ENCODE measurements around the gene CCNF. TPM values are rescaled to one million over a fixed set of nuclear protein-coding genes. Genes with fewer than 3 reads are reported as not detected.

Gene CCNF
- total RNA-seq, 2 donors from 2014 or later, result 50.8 to 58.9 TPM

DNA sequence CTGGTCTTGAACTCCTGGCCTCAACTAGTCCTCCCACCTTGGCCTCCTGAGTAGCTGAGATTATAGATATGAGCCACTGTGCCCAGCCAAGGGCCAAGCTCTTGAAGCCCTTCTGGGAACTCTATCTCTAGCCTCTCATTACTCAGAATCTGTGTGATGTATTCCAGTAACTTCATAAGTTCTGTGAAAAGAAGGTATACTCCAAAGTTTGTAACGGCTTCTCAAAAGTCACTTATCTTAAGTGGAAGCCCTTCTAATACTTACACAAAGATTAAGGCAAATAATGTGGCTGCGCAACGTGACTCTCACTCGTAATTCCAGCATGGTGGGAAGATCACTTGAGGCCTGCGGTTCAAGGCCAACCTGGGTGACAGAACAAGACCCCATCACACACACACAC lies 65.4 kb downstream of the CCNF start:
- TF ChIP-seq, protein P1, sequence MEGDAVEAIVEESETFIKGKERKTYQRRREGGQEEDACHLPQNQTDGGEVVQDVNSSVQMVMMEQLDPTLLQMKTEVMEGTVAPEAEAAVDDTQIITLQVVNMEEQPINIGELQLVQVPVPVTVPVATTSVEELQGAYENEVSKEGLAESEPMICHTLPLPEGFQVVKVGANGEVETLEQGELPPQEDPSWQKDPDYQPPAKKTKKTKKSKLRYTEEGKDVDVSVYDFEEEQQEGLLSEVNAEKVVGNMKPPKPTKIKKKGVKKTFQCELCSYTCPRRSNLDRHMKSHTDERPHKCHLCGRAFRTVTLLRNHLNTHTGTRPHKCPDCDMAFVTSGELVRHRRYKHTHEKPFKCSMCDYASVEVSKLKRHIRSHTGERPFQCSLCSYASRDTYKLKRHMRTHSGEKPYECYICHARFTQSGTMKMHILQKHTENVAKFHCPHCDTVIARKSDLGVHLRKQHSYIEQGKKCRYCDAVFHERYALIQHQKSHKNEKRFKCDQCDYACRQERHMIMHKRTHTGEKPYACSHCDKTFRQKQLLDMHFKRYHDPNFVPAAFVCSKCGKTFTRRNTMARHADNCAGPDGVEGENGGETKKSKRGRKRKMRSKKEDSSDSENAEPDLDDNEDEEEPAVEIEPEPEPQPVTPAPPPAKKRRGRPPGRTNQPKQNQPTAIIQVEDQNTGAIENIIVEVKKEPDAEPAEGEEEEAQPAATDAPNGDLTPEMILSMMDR (conservative IDR thresholded peaks at IDR 0.05), result no peak
- Histone ChIP-seq H3K36me3 (ENCODE audit: control insufficient read depth, insufficient read depth, low read length) (no peaks in the 10 kb centered on the region), H3K27ac (ENCODE audit: low read depth, low read length) (no peak overlapping the region), H3K4me3 (ENCODE audit: low read length) (no peak overlapping the region), H3K27me3 (ENCODE audit: control insufficient read depth, insufficient read depth, low read length, poor library complexity, severe bottlenecking) (no peaks in the 10 kb centered on the region), H3K4me1 (ENCODE audit: control insufficient read depth, insufficient read depth, low read length) (no peaks in the 10 kb centered on the region), H3K9ac (ENCODE audit: extremely low read depth, low read length, poor library complexity, severe bottlenecking) (no peak overlapping the region), H3K9me3 (ENCODE audit: control insufficient read depth, low read length) (no peaks in the 10 kb centered on the region)
- Mint-ChIP-seq H3K27ac (no peak overlapping the region), H3K4me3 (no peak overlapping the region), H3K27me3 (ENCODE audit: insufficient read depth) (no peaks in the 10 kb centered on the region), H3K9me3 (no peaks in the 10 kb centered on the region), H3K4me1 (no peaks in the 10 kb centered on the region), H3K36me3 (ENCODE audit: low read depth) (peaks cover 7% of the 10 kb centered on the region)
- no peak for DNase-seq
- WGBS, 2 experiments (ENCODE audit: insufficient coverage in 1 of 2, insufficient read length in 1 of 2), result 91 to 100% methylated on average over 1 to 5 of the region's 5 CpGs

DNA sequence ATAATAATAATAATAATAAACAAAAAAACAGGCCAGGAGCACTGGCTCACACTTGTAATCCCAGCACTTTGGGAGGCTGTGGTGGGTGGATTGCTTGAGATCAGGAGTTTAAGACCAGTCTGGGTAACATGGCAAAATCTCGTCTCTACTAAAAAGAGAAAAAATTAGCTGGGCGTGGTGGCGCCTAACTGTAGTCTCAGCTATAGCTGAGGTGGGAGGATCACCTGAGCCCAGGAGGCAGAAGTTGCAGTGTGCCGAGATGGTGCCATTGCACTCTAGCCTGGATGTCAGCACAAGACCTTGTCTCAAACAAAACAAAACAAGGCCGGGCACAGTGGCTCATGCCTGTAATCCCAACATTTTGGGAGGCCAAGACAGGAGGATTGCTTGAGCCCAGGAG lies 65.8 kb downstream of the CCNF start:
- Mint-ChIP-seq H3K4me1 (no peaks in the 10 kb centered on the region), H3K9me3 (no peaks in the 10 kb centered on the region), H3K36me3 (ENCODE audit: low read depth) (peaks cover 7% of the 10 kb centered on the region), H3K4me3 (no peak overlapping the region), H3K27ac (no peak overlapping the region), H3K27me3 (ENCODE audit: insufficient read depth) (no peaks in the 10 kb centered on the region)
- no peak overlapping the region for H3K4me3 ChIP-seq (ENCODE audit: low read length)
- no peak for DNase-seq
- H3K9me3 ChIP-seq (ENCODE audit: control insufficient read depth, low read length), result no peaks in the 10 kb centered on the region
- H3K27me3 ChIP-seq (ENCODE audit: control insufficient read depth, insufficient read depth, low read length, poor library complexity, severe bottlenecking), result no peaks in the 10 kb centered on the region
- TF ChIP-seq, protein P1 (conservative IDR thresholded peaks at IDR 0.05), result no peak
- WGBS, 2 experiments (ENCODE audit: insufficient coverage in 1 of 2, insufficient read length in 1 of 2), result 92 to 93% methylated on average over 5 of the region's 5 CpGs
- no peak overlapping the region for H3K9ac ChIP-seq (ENCODE audit: extremely low read depth, low read length, poor library complexity, severe bottlenecking)
- H3K36me3 ChIP-seq (ENCODE audit: control insufficient read depth, insufficient read depth, low read length), result no peaks in the 10 kb centered on the region
- H3K4me1 ChIP-seq (ENCODE audit: control insufficient read depth, insufficient read depth, low read length), result no peaks in the 10 kb centered on the region
- no peak overlapping the region for H3K27ac ChIP-seq (ENCODE audit: low read depth, low read length)

DNA sequence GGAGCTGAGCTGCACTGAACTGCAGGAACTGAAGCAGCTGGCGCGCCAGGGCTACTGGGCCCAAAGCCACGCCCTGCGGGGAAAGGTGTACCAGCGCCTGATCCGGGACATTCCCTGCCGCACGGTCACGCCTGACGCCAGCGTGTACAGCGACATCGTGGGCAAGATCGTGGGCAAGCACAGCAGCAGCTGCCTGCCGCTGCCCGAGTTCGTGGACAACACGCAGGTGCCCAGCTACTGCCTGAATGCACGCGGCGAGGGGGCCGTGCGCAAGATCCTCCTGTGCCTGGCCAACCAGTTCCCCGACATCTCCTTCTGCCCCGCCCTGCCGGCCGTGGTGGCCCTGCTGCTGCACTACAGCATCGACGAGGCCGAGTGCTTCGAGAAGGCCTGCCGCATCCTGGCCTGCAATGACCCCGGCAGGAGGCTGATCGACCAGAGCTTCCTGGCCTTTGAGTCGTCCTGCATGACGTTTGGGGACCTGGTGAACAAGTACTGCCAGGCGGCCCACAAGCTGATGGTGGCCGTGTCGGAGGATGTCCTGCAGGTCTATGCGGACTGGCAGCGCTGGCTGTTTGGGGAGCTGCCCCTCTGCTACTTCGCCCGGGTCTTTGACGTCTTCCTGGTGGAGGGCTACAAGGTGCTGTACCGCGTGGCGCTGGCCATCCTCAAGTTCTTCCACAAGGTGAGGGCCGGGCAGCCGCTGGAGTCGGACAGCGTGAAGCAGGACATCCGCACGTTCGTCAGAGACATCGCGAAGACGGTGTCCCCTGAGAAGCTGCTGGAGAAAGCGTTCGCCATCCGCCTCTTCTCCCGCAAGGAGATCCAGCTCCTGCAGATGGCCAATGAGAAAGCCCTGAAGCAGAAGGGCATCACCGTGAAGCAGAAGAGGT lies 67.2 kb downstream of the CCNF start:
- H3K4me1 Mint-ChIP-seq, result no peaks in the 10 kb centered on the region
- H3K9me3 ChIP-seq (ENCODE audit: control insufficient read depth, low read length), result no peaks in the 10 kb centered on the region
- no peaks in the 10 kb centered on the region for H3K27me3 Mint-ChIP-seq (ENCODE audit: insufficient read depth)
- no peak overlapping the region for H3K27ac ChIP-seq (ENCODE audit: low read depth, low read length)
- 95 to 96% methylated on average over 54 to 62 of the region's 62 CpGs for WGBS, 2 experiments (ENCODE audit: insufficient coverage in 1 of 2, insufficient read length in 1 of 2)
- H3K4me3 ChIP-seq (ENCODE audit: low read length), result no peak overlapping the region
- no peaks in the 10 kb centered on the region for H3K36me3 ChIP-seq (ENCODE audit: control insufficient read depth, insufficient read depth, low read length)
- no peak overlapping the region for H3K4me3 Mint-ChIP-seq
- H3K36me3 Mint-ChIP-seq (ENCODE audit: low read depth), result peaks cover 7% of the 10 kb centered on the region
- TF ChIP-seq, protein P1 (conservative IDR thresholded peaks at IDR 0.05), result no peak
- no peak for DNase-seq
- H3K27me3 ChIP-seq (ENCODE audit: control insufficient read depth, insufficient read depth, low read length, poor library complexity, severe bottlenecking), result no peaks in the 10 kb centered on the region
- H3K9me3 Mint-ChIP-seq, result no peaks in the 10 kb centered on the region
- H3K9ac ChIP-seq (ENCODE audit: extremely low read depth, low read length, poor library complexity, severe bottlenecking), result no peak overlapping the region
- no peak overlapping the region for H3K27ac Mint-ChIP-seq
- no peaks in the 10 kb centered on the region for H3K4me1 ChIP-seq (ENCODE audit: control insufficient read depth, insufficient read depth, low read length)

Data from endodermal cell (in vitro differentiated cells).